HepG2 (cell line): ENCODE data around the gene HCFC1R1. TPM values are rescaled to one million over a fixed set of nuclear protein-coding genes. Genes with fewer than 3 reads are reported as not detected.
A peak's percentile ranks its signal among the peaks of the same experiment; 100 is the strongest.

ENCODE experiments used
- ARID2 ChIP-seq: sonication (generic); formaldehyde crosslinking; IDR thresholded peaks from 2 replicates; pipeline ENCODE4 v1.8.1; 2022; ENCODE audit warnings: mild to moderate bottlenecking, missing genetic modification reagents, borderline replicate concordance
- HOXA3 ChIP-seq: sonication (generic); formaldehyde crosslinking; IDR thresholded peaks from 2 replicates; pipeline ENCODE4 v1.5.0; 2020; ENCODE audit warnings: missing genetic modification reagents
- KAT2B ChIP-seq: fragments of 150-350 bp; IDR thresholded peaks from 2 replicates; pipeline ENCODE4 v1.6.1; 2014; ENCODE audit warnings: low read depth, low read length, borderline replicate concordance
- MXD4 ChIP-seq: IDR thresholded peaks from 2 replicates; pipeline ENCODE4 v1.6.1; 2016; ENCODE audit warnings: mild to moderate bottlenecking, missing biosample characterization, missing genetic modification reagents
- SMARCE1 ChIP-seq: fragments of 450-650 bp; IDR thresholded peaks from 2 replicates; pipeline ENCODE4 v1.6.1; 2017; ENCODE audit warnings: borderline replicate concordance
- ZFX ChIP-seq: sonication (generic); formaldehyde crosslinking; IDR thresholded peaks from 2 replicates; pipeline ENCODE4 v1.4.0; 2020; ENCODE audit warnings: mild to moderate bottlenecking, low read depth, missing genetic modification reagents, moderate library complexity
- ZNF354B ChIP-seq: sonication (generic); formaldehyde crosslinking; IDR thresholded peaks from 2 replicates; pipeline ENCODE4 v1.8.0; 2022; ENCODE audit warnings: mild to moderate bottlenecking, missing genetic modification reagents
- ZNF468 ChIP-seq: sonication (generic); formaldehyde crosslinking; IDR thresholded peaks from 2 replicates; pipeline ENCODE4 v1.8.0; 2022; ENCODE audit warnings: mild to moderate bottlenecking, moderate library complexity, missing genetic modification reagents
- ZNF569 ChIP-seq: sonication (generic); formaldehyde crosslinking; IDR thresholded peaks from 2 replicates; pipeline ENCODE4 v1.5.0; 2020; ENCODE audit warnings: mild to moderate bottlenecking, missing genetic modification reagents, moderate library complexity, borderline replicate concordance
- ZSCAN31 ChIP-seq: sonication (generic); formaldehyde crosslinking; IDR thresholded peaks from 2 replicates; pipeline ENCODE4 v1.5.0; 2020; ENCODE audit warnings: low read depth, mild to moderate bottlenecking, missing genetic modification reagents
- polyA plus RNA-seq, 8 experiments: library from polyadenylated mRNA; depleted of rRNA in 3 of 8; stranded (reverse) in 7 of 8; unstranded in 1 of 8; fragments of >200 nt; fragmentation: Illumina TruSeq in 4 of 8; extraction: Trizol in 4 of 8; gene quantifications; 2 replicates each; pipeline versions ENCODE4 v1.2.1 to v1.2.3, GENCODE V29; 2011 to 2016; ENCODE audit warnings: low read depth in 4 of 8, missing spikeins in 1 of 8, mixed read lengths in 1 of 8; ENCODE audit not compliant: insufficient read depth in 1 of 8
- total RNA-seq, 5 experiments: library from RNA; depleted of rRNA; stranded (reverse); fragments of >200 nt; fragmentation: Illumina TruSeq; extraction: Trizol; gene quantifications; 2 replicates each; pipeline ENCODE4 v1.2.3, GENCODE V29; 2016; ENCODE audit warnings: low read depth in 1 of 5
- TF ChIP-seq, protein P1 (sequence below): sonication (generic); formaldehyde crosslinking; IDR thresholded peaks from 2 replicates; pipeline ENCODE4 v1.4.0; 2020; ENCODE audit warnings: missing genetic modification reagents
- TF ChIP-seq, protein P2 (sequence below): sonication (generic); formaldehyde crosslinking; IDR thresholded peaks from 2 replicates; pipeline ENCODE4 v1.4.0; 2020; ENCODE audit warnings: missing genetic modification reagents
- TF ChIP-seq, protein P3 (sequence below): sonication (generic); IDR thresholded peaks from 2 replicates; pipeline ENCODE4 v1.6.1; 2016; ENCODE audit warnings: low read depth, borderline replicate concordance
- TF ChIP-seq, protein P4 (sequence below): sonication (generic); formaldehyde crosslinking; IDR thresholded peaks from 2 replicates; pipeline ENCODE4 v1.5.0; 2020; ENCODE audit warnings: mild to moderate bottlenecking, missing genetic modification reagents, borderline replicate concordance
- TF ChIP-seq, protein P5 (sequence below): sonication (generic); formaldehyde crosslinking; IDR thresholded peaks from 2 replicates; pipeline ENCODE4 v1.4.0; 2020; ENCODE audit warnings: missing genetic modification reagents
- TF ChIP-seq, protein P6 (sequence below): sonication (generic); formaldehyde crosslinking; IDR thresholded peaks from 2 replicates; pipeline ENCODE4 v1.4.0; 2020; ENCODE audit warnings: missing genetic modification reagents, borderline replicate concordance

HCFC1R1 gene
- total and polyA plus RNA-seq, 2 of the 13 experiments (the other 11 are each of a cell fraction or from before 2014, with no cell fraction given) = 13.8 to 16.1 TPM

DNA sequence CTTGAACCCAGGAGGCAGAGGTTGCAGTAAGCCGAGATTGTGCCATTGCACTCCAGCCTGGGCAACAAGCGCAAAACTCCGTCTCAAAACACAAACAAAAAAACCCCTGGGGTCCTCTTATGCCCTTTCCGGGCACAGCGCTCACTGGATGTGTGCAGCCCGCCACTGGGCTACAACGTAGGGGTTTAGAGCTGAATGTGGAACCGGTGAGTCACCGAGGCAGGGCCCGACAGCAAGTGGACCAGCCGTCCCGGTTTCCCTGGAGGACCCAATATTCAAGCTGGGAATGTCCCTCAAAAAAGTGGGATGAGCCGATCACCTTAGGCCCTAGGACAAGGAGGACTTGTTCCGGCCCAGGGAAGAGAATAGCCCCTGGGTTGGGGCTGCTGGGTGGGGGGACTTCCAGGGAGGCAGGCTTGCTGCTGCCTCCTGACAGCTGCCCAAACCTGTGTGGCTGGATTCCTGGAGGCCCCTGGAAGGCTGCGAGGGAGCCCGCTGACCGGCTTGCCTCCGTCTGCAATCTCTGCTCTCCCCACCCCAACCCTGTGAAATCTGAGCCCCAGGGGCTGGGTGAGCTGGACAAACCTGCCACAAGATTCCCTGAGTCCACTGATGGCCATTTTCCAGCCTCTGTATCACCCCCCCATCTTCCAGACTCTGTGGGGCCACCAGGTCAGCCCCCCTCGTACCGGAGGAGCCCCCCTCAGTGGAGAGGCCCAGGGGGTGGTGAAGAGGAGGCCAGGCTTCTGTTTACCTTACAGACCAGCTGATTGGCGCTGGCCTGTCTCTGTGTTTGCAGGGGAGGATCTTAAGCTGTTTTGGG lies 14.0 kb downstream of the HCFC1R1 start (continued):
- TF ChIP-seq, protein P1, sequence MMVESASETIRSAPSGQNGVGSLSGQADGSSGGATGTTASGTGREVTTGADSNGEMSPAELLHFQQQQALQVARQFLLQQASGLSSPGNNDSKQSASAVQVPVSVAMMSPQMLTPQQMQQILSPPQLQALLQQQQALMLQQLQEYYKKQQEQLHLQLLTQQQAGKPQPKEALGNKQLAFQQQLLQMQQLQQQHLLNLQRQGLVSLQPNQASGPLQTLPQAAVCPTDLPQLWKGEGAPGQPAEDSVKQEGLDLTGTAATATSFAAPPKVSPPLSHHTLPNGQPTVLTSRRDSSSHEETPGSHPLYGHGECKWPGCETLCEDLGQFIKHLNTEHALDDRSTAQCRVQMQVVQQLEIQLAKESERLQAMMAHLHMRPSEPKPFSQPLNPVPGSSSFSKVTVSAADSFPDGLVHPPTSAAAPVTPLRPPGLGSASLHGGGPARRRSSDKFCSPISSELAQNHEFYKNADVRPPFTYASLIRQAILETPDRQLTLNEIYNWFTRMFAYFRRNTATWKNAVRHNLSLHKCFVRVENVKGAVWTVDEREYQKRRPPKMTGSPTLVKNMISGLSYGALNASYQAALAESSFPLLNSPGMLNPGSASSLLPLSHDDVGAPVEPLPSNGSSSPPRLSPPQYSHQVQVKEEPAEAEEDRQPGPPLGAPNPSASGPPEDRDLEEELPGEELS = peak; percentile 34; the same call in 1 of the 2 replicates
- TF ChIP-seq, protein P2, sequence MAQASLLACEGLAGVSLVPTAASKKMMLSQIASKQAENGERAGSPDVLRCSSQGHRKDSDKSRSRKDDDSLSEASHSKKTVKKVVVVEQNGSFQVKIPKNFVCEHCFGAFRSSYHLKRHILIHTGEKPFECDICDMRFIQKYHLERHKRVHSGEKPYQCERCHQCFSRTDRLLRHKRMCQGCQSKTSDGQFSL (CRISPR knock-in tag) = peak; percentile 76; the same call in 1 of the 2 replicates
- TF ChIP-seq, protein P3, sequence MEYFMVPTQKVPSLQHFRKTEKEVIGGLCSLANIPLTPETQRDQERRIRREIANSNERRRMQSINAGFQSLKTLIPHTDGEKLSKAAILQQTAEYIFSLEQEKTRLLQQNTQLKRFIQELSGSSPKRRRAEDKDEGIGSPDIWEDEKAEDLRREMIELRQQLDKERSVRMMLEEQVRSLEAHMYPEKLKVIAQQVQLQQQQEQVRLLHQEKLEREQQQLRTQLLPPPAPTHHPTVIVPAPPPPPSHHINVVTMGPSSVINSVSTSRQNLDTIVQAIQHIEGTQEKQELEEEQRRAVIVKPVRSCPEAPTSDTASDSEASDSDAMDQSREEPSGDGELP = peak; percentile 94
- TF ChIP-seq KAT2B = no peak
- TF ChIP-seq, protein P4, sequence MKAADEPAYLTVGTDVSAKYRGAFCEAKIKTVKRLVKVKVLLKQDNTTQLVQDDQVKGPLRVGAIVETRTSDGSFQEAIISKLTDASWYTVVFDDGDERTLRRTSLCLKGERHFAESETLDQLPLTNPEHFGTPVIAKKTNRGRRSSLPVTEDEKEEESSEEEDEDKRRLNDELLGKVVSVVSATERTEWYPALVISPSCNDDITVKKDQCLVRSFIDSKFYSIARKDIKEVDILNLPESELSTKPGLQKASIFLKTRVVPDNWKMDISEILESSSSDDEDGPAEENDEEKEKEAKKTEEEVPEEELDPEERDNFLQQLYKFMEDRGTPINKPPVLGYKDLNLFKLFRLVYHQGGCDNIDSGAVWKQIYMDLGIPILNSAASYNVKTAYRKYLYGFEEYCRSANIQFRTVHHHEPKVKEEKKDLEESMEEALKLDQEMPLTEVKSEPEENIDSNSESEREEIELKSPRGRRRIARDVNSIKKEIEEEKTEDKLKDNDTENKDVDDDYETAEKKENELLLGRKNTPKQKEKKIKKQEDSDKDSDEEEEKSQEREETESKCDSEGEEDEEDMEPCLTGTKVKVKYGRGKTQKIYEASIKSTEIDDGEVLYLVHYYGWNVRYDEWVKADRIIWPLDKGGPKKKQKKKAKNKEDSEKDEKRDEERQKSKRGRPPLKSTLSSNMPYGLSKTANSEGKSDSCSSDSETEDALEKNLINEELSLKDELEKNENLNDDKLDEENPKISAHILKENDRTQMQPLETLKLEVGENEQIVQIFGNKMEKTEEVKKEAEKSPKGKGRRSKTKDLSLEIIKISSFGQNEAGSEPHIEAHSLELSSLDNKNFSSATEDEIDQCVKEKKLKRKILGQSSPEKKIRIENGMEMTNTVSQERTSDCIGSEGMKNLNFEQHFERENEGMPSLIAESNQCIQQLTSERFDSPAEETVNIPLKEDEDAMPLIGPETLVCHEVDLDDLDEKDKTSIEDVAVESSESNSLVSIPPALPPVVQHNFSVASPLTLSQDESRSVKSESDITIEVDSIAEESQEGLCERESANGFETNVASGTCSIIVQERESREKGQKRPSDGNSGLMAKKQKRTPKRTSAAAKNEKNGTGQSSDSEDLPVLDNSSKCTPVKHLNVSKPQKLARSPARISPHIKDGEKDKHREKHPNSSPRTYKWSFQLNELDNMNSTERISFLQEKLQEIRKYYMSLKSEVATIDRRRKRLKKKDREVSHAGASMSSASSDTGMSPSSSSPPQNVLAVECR (CRISPR knock-in tag) = no peak
- no peak for TF ChIP-seq SMARCE1
- no peak for TF ChIP-seq ARID2 (CRISPR knock-in tag)
- no peak for TF ChIP-seq ZNF468 (CRISPR knock-in tag)
- TF ChIP-seq ZFX (CRISPR knock-in tag) = peak; percentile 46; the same call in 1 of the 2 replicates
- TF ChIP-seq ZNF354B (CRISPR knock-in tag) = no peak
- no peak for TF ChIP-seq ZNF569 (CRISPR knock-in tag)
- TF ChIP-seq, protein P5, sequence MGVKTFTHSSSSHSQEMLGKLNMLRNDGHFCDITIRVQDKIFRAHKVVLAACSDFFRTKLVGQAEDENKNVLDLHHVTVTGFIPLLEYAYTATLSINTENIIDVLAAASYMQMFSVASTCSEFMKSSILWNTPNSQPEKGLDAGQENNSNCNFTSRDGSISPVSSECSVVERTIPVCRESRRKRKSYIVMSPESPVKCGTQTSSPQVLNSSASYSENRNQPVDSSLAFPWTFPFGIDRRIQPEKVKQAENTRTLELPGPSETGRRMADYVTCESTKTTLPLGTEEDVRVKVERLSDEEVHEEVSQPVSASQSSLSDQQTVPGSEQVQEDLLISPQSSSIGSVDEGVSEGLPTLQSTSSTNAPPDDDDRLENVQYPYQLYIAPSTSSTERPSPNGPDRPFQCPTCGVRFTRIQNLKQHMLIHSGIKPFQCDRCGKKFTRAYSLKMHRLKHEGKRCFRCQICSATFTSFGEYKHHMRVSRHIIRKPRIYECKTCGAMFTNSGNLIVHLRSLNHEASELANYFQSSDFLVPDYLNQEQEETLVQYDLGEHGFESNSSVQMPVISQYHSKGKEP = no peak
- 0 out of 2 replicates have a peak, but pooled peaks have one; percentile 31 for TF ChIP-seq MXD4 (CRISPR knock-in tag)
- TF ChIP-seq, protein P6, sequence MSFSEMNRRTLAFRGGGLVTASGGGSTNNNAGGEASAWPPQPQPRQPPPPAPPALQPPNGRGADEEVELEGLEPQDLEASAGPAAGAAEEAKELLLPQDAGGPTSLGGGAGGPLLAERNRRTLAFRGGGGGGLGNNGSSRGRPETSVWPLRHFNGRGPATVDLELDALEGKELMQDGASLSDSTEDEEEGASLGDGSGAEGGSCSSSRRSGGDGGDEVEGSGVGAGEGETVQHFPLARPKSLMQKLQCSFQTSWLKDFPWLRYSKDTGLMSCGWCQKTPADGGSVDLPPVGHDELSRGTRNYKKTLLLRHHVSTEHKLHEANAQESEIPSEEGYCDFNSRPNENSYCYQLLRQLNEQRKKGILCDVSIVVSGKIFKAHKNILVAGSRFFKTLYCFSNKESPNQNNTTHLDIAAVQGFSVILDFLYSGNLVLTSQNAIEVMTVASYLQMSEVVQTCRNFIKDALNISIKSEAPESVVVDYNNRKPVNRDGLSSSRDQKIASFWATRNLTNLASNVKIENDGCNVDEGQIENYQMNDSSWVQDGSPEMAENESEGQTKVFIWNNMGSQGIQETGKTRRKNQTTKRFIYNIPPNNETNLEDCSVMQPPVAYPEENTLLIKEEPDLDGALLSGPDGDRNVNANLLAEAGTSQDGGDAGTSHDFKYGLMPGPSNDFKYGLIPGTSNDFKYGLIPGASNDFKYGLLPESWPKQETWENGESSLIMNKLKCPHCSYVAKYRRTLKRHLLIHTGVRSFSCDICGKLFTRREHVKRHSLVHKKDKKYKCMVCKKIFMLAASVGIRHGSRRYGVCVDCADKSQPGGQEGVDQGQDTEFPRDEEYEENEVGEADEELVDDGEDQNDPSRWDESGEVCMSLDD (CRISPR knock-in tag) = 0 out of 2 replicates have a peak, but pooled peaks have one; percentile 58
- peak; percentile 27; the same call in 1 of the 2 replicates for TF ChIP-seq HOXA3
- no peak for TF ChIP-seq ZSCAN31
